Upper lobe of left lung (tissue), 6 donors: ENCODE measurements around the gene OR4D6. TPM values are rescaled to one million over a fixed set of nuclear protein-coding genes. Genes with fewer than 3 reads are reported as not detected.

Source experiments
- ATAC-seq, 2 donors: fragments of 200-7000 bp; cut with Tn5 transposase; one replicate each; pipeline ENCODE4 v1.9.1; 2022; ENCODE audit warnings: mild to moderate bottlenecking in 2 of 2, moderate library complexity in 2 of 2; ENCODE audit not compliant: low FRiP score in 2 of 2
- DNase-seq, 2 donors: peaks; one replicate each; pipeline ENCODE4 v3.0.0-alpha.2; 2019 to 2020
- H3K27ac ChIP-seq, 4 donors: fragments of 200-600 bp; sonication (generic); one replicate each; pipeline ENCODE4 v1.5.1; 2016 to 2019
- H3K27me3 ChIP-seq, 4 donors: fragments of 200-600 bp; sonication (generic); one replicate each; pipeline ENCODE4 v1.5.1; 2017 to 2019
- H3K36me3 ChIP-seq, 4 donors: fragments of 200-600 bp; sonication (generic); one replicate each; pipeline ENCODE4 v1.5.1; 2016 to 2019
- H3K4me1 ChIP-seq, 4 donors: fragments of 200-600 bp; sonication (generic); one replicate each; pipeline ENCODE4 v1.5.1; 2018 to 2019
- H3K4me3 ChIP-seq, 4 donors: fragments of 200-600 bp; sonication (generic); one replicate each; pipeline ENCODE4 v1.5.1; 2017 to 2019; ENCODE audit warnings: mild to moderate bottlenecking in 2 of 4, moderate library complexity in 1 of 4
- H3K9me3 ChIP-seq, 4 donors: fragments of 200-600 bp; sonication (generic); one replicate each; pipeline ENCODE4 v1.5.1; 2018 to 2019
- EP300 ChIP-seq, 4 donors: sonication (generic); formaldehyde crosslinking; IDR thresholded peaks; one replicate each; pipeline ENCODE4 v1.5.1; 2017; ENCODE audit warnings: antibody characterized with exemption in 4 of 4, control low read depth in 2 of 4
- POLR2A ChIP-seq, 4 donors: fragments of 450-650 bp; IDR thresholded peaks; one replicate each; pipeline ENCODE4 v1.5.1; 2016 to 2017; ENCODE audit warnings: antibody characterized with exemption in 4 of 4, mild to moderate bottlenecking in 2 of 4
- POLR2AphosphoS5 ChIP-seq, 2 donors: sonication (generic); formaldehyde crosslinking; IDR thresholded peaks; one replicate each; pipeline ENCODE4 v1.5.1; 2017; ENCODE audit warnings: antibody characterized with exemption in 2 of 2
- WGBS, 2 donors: methylation state at CpG; one replicate each; pipeline ENCODE4 v1.1.5; 2017 to 2018; 5-methylcytosine and 5-hydroxymethylcytosine counted together
- total RNA-seq, 6 donors: library from RNA; depleted of rRNA in 4 of 6; stranded (reverse); fragments of >200 nt in 4 of 6; gene quantifications; one replicate each; pipeline versions ENCODE4 v1.1.0 to v1.2.1, GENCODE V29; 2016 to 2021
- TF ChIP-seq, protein P1 (sequence below), 6 experiments: fragments of 450-650 bp in 4 of 6; fragments of 200-600 bp in 2 of 6; sonication (generic) in 2 of 6; IDR thresholded peaks; one replicate each; pipeline ENCODE4 v1.5.1; 2016 to 2019; ENCODE audit warnings: antibody characterized with exemption in 6 of 6
- donor health status: DM: no; HTN: no; CAD: no; lungs with moderate emphysema.
- donor health status: DM: no; HTN: yes; CAD: no; lungs with severe emphysema.

Gene OR4D6
- total RNA-seq, 6 donors from 2014 or later = not detected

DNA sequence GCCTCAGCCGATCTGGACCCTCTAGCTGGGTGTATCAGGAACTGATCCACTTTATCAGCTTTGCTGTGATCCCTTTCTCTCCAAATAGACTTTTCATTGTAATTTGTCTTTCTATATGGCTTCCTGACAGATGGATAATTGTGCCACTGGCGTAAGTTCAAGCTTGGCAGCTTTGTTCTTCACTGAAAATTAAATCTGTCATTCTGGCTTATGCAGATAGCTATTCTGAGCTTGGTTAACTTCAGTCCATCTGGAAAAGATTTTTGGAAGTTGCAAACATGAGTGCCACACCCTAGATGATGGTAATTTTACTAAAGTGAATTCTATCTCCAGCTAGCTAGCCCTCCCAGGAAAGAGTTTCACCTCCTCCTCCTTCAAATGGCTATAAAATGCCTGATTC lies 38.6 kb upstream of the OR4D6 start:
- Histone ChIP-seq H3K4me1 (no peaks in the 10 kb centered on the region), H3K36me3 (no peaks in the 10 kb centered on the region), H3K27me3 (no peaks in the 10 kb centered on the region), H3K27ac (no peak overlapping the region), H3K4me3 (no peak overlapping the region), H3K9me3 (no peaks in the 10 kb centered on the region)
- DNase-seq (no peak), ATAC-seq (no peak)
- WGBS, 2 donors = 77 to 79% methylated on average over 2 of the region's 2 CpGs
- TF ChIP-seq POLR2AphosphoS5 (IDR thresholded peaks at IDR 0.05) = no peak
- TF ChIP-seq EP300 (IDR thresholded peaks at IDR 0.05) = no peak
- TF ChIP-seq, protein P1, sequence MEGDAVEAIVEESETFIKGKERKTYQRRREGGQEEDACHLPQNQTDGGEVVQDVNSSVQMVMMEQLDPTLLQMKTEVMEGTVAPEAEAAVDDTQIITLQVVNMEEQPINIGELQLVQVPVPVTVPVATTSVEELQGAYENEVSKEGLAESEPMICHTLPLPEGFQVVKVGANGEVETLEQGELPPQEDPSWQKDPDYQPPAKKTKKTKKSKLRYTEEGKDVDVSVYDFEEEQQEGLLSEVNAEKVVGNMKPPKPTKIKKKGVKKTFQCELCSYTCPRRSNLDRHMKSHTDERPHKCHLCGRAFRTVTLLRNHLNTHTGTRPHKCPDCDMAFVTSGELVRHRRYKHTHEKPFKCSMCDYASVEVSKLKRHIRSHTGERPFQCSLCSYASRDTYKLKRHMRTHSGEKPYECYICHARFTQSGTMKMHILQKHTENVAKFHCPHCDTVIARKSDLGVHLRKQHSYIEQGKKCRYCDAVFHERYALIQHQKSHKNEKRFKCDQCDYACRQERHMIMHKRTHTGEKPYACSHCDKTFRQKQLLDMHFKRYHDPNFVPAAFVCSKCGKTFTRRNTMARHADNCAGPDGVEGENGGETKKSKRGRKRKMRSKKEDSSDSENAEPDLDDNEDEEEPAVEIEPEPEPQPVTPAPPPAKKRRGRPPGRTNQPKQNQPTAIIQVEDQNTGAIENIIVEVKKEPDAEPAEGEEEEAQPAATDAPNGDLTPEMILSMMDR (IDR thresholded peaks at IDR 0.05) = no peak
- no peak for TF ChIP-seq POLR2A (IDR thresholded peaks at IDR 0.05)

DNA sequence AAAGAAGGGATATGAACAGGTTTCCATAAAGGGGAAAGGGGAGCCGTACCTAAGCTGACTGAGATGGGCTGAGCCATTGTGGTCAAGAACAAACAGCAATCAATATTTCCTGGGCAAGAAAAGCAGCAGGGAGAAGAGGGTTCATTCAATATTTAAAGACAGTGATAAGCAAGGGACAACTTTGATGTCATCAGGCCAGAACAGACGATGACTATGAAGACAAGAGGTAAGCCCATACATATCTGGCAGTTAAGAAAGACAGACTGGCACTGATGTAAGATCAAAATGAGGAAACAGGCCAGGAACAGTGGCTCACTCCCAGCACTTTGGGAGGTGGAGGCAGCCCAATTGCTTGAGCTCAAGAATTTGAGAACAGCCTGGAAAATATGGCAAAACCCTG lies 32.9 kb upstream of the OR4D6 start:
- no peak for ATAC-seq
- H3K4me3 ChIP-seq = no peak overlapping the region
- H3K4me1 ChIP-seq = no peaks in the 10 kb centered on the region
- WGBS, 2 donors = 69 to 87% methylated on average over 2 of the region's 2 CpGs
- no peak overlapping the region for H3K27ac ChIP-seq
- no peak for DNase-seq
- H3K9me3 ChIP-seq = no peaks in the 10 kb centered on the region
- H3K27me3 ChIP-seq = no peaks in the 10 kb centered on the region
- no peak for TF ChIP-seq POLR2AphosphoS5 (IDR thresholded peaks at IDR 0.05)
- TF ChIP-seq, protein P1 (IDR thresholded peaks at IDR 0.05) = no peak
- no peak for TF ChIP-seq EP300 (IDR thresholded peaks at IDR 0.05)
- TF ChIP-seq POLR2A (IDR thresholded peaks at IDR 0.05) = no peak
- H3K36me3 ChIP-seq = no peaks in the 10 kb centered on the region

DNA sequence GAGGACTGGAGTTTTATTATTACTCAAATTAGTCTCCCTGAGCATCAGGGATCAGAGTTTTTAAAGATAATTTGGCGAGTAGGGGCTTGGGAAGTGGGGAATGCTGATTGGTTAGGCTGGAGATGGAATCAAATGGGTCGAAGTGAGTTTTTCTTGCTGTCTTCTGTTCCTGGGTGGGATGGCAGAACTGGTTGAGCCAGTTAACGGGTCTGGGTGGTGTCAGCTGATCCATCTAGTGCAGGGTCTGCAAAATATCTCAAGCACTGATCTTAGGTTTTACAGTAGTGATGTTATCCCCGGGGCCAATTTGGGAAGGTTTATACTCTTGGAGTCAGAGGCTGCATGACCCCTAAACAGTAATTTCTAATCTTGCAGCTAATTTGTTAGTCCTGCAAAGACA lies 31.6 kb upstream of the OR4D6 start:
- no peak for DNase-seq
- H3K4me3 ChIP-seq = no peak overlapping the region
- no peaks in the 10 kb centered on the region for H3K27me3 ChIP-seq
- H3K27ac ChIP-seq = no peak overlapping the region
- WGBS, 2 donors = 66 to 68% methylated on average over 4 of the region's 4 CpGs
- H3K4me1 ChIP-seq = no peaks in the 10 kb centered on the region
- no peaks in the 10 kb centered on the region for H3K36me3 ChIP-seq
- ATAC-seq = no peak
- no peaks in the 10 kb centered on the region for H3K9me3 ChIP-seq
- TF ChIP-seq, protein P1 (IDR thresholded peaks at IDR 0.05) = no peak
- TF ChIP-seq EP300 (IDR thresholded peaks at IDR 0.05) = no peak
- TF ChIP-seq POLR2A (IDR thresholded peaks at IDR 0.05) = no peak
- TF ChIP-seq POLR2AphosphoS5 (IDR thresholded peaks at IDR 0.05) = no peak

DNA sequence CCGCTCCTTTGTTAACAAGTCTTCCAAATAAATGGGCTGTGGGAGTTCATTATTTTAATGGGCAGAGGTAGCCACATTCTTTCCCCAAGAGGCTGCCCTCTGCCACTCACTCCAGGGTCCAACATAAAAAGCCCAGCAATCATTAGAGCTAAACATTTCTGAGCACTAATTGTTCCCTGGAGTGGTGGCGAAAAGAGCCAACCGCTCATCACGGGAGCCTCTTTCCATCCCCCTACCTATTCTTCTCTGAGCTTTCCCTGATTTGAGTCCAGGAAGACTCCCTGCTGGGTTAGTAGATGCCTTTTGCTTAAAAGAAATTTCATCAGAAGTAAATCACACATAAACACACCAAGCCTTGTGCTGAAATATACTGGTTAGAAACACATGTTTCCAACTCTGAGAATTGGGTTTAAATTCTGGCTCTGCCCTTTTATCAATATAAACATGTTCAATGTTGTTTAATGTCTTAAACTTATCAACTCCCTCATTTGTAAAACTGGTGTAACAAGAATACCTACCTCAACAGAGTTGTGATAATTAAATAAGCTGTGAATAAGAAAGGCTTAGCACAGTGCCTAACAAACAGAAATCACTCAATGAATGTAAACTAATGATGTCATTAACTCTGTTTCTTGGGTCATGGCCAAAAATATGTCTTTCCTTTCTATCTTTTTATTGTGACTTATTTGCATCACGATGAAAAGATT lies 30.2 kb upstream of the OR4D6 start, which contains the start of gene OR5A2:
OR5A2 (minus strand) TSS at position 53 of the 707 bp plus-strand sequence. CDS start 3,460 bp downstream, outside the sequence.
- ATAC-seq (no peak), DNase-seq (no peak)
- Histone ChIP-seq H3K9me3 (no peaks in the 10 kb centered on the region), H3K4me3 (no peak within 1 kb of the TSS), H3K4me1 (no peaks in the 10 kb centered on the region), H3K27me3 (no peaks in the 10 kb centered on the region), H3K27ac (no peak within 1 kb of the TSS), H3K36me3 (no peaks in the 10 kb centered on the region)
- WGBS, 2 donors = 75 to 77% methylated on average over 5 of the region's 5 CpGs
- no peak for TF ChIP-seq EP300 (IDR thresholded peaks at IDR 0.05)
- TF ChIP-seq, protein P1 (IDR thresholded peaks at IDR 0.05) = no peak
- TF ChIP-seq POLR2AphosphoS5 (IDR thresholded peaks at IDR 0.05) = no peak
- TF ChIP-seq POLR2A (IDR thresholded peaks at IDR 0.05) = no peak

DNA sequence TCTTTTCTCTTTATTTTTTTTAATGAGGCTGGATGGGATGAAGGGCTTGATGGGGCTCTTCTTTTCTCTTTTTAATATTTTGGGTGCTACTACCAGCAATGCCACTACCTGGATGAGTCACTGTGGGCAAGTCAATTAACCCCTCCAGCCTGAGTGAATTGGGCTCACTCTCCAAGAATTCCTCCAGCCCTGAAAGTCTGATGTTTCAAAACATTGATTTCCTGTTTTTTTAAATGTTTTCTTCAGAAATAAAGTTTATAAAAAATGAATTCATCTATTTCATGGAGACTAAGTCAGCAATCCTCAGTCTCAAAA lies 29.7 kb upstream of the OR4D6 start:
- ATAC-seq (no peak), DNase-seq (no peak)
- no peaks in the 10 kb centered on the region for H3K36me3 ChIP-seq
- H3K4me1 ChIP-seq = no peaks in the 10 kb centered on the region
- H3K9me3 ChIP-seq = no peaks in the 10 kb centered on the region
- H3K27me3 ChIP-seq = no peaks in the 10 kb centered on the region
- no peak for TF ChIP-seq POLR2A (IDR thresholded peaks at IDR 0.05)
- no peak for TF ChIP-seq POLR2AphosphoS5 (IDR thresholded peaks at IDR 0.05)
- TF ChIP-seq, protein P1 (IDR thresholded peaks at IDR 0.05) = no peak
- TF ChIP-seq EP300 (IDR thresholded peaks at IDR 0.05) = no peak
- H3K27ac ChIP-seq = no peak overlapping the region
- H3K4me3 ChIP-seq = no peak overlapping the region
